ENCODE results near the gene TSHZ3.

Gene TSHZ3

DNA sequence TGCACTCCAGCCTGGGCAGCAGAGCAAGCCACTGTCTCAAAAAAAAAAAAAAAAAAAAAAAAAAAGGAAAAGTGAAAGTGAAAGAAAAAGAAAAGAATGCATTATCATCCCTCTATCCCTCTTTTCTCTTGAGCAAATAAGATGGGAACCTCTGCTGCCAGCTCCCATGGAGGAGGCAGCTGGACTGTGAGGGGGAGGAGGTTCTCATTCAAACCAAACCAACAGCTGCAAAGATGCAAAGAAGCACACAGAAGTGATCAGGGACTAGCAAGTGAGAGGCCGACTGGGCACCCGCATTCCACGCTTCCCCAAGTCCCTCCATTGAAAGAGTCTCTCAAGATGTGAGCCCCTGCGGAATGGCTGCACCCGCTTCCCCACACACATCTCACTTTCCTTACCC is 63.5 kb downstream of the TSHZ3 start:
- no peak for DNase-seq

DNA sequence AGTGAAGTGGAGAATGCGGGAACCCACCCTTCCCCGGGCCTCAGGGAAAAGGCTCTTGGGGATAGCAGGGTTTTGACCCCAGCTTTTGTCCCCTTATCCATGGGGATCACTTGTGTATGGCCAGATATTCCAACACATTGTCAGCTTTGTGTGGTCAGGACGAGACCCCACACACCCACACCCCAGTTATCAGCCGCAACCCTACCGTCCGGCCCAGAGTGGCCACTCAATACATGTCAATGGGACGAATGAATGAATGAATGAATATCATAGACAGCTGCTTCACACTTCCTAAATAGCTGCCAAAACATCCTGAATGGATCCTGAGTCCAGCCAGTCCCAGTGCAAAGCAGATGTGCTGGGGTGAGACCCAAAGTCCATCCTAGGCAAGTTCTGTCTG is 64.6 kb downstream of the TSHZ3 start:
- no peak for DNase-seq

- no peak for DNase-seq
These were observed 65.5 kb downstream of the TSHZ3 start for GRCh38 chr19:31283701-31284100.

DNA sequence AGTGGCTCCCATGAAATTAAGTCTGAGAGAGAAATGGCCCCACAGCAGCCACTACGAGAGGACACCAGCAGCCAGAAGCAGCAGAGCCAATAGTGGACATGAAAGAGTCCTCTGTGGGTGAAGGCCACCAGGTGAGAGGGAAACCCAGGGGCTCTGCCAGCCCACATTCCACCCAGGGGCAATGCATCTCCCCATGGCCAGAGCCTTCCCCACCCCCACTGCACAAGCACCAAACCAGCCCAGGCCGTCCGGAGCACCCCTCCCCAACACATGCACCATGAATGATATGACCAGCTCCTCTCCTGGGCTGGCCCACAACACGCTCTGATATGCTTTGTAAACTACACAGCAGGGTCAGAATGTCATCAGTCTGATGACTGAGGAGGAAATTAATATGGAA is 66.9 kb downstream of the TSHZ3 start:
- no peak for DNase-seq

- no peak for DNase-seq
These were observed 68.8 kb downstream of the TSHZ3 start for GRCh38 chr19:31280287-31281006.

DNA sequence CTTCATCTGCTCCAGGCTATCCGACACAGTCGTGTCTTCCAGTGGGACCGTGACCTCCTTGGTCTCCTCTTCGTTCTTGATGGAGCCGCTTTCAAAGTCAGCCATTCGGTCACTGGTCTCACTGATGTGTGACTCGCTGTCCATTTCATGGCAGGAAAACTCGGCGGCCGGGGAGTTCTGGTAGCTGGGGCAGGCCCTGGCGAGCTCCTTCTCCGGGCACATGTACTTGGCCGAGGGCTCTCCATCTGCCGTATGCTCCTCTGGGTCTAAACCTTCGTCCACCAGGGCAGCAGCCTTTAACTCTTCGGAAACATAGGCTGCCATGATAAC is 69.8 kb downstream of the TSHZ3 start:
- DNase-seq = no peak

DNA sequence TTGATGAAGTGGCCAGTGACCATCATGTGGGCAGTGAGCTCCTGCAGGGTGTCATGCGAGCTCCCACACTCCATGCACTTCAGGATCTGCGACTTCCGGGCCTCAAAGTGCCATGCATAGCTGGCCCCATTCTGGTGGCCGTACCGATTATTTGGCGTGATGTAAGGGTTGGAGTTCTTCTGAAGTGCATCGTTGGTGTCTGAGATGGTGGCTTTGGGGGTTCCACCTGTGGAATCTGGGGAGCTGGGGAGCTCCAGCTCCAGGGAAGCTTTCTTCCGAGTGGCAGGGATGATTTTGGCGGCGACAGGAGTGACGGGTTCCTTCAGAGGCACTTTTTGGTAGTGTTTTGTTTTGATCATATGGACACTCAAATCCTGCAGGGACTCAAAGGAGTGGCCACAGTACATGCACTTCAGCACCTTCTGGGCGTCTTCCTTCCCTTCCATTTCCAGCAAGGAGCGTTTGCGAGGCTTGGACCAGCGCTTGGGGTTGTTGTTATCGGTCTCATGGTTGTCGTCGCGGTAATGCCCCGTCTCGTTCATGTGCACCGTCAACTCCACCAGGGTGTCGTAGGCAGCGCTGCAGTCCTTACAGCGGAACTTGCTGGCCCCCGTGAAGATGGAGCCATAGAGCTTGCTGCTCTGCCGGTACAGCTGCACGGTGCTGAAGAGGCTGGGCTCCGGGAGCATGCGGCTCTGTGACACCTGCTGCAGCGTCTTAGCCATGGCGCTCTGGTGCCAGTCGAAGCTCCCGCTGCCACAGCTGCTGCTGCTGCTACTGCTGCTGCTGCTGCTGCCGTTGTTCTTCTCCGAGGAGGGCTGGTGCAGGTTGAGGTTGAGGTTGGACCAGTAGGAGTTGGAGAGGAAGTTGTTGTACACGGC is 70.4 kb downstream of the TSHZ3 start:
- DNase-seq = no peak

DNA sequence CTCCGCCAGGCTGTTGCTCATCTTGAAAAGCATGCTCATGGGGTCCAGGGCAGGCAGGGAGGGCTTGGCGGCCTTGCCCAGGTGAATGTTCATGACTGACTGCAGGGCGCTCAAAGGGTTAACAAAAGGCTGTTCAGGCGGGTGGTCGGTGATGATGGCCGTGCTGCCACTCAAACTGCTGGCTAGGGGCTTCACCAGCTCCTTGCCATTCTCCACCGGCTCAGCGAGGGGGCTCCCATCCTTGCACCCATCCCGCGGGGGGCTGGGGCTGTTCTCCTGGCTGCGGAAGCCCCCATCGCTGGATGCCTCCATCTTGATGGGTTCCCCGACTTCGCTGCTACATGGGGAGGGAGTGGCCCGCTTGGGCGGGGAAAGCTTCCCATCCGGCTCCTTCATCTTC is 71.7 kb downstream of the TSHZ3 start:
- DNase-seq = no peak

GRCh38 chr19:31276831-31277230 is 72.4 kb downstream of the TSHZ3 start:
- no peak for DNase-seq

DNA sequence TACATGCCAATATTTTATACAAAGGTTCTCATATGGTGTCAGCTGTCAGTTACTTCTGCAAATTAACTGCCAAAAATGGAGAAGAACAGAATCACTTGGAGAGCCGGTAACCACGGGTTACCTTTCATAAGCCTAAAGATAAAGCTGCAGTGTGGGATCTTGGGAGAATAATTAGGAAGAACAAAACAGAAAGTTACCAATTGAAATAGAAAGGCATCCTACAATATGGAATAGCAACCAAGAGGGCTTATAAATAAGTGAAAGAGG is 74.2 kb downstream of the TSHZ3 start:
- no peak for DNase-seq

GRCh38 chr19:31274251-31275067 is 74.8 kb downstream of the TSHZ3 start:
- DNase-seq = no peak

- DNase-seq = no peak
These were observed 76.6 kb downstream of the TSHZ3 start for GRCh38 chr19:31272583-31273106.

- no peak for DNase-seq
These were observed 77.8 kb downstream of the TSHZ3 start for GRCh38 chr19:31271306-31271911.

GRCh38 chr19:31270897-31271296 is 78.3 kb downstream of the TSHZ3 start:
- DNase-seq = no peak

DNA sequence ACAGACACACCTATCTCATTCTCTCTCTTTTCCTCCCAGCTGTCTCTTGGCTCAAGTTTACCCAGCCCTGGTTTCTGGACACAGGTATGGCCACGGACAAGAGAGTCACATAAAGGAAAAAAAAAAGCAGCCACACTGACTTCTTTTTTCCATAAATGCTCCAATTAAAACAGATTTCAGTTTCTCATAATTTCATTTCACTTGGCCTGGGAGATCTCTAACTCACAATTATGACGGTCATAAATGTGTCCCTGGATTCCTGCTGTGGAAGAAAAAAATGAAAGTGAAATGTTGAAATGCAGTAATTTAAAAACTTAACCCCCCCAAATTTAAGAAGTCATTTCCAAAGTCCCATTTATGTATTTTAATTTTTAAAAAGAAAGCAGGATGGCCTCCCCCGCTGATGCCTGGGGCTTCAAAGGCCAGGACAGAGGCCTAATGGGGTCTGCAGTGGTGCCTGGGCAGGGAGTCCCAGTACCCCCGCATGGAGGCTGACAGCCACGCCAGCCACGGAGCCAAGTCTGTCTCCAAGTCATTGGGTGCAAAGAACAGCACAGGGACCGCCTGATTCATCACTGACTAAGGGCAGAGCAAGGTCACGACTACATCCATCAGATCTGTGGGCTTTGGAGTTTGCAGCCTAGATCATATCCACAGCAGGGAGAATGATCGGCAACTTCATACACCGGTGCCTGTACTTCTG is 79.7 kb downstream of the TSHZ3 start:
- no peak for DNase-seq

DNA sequence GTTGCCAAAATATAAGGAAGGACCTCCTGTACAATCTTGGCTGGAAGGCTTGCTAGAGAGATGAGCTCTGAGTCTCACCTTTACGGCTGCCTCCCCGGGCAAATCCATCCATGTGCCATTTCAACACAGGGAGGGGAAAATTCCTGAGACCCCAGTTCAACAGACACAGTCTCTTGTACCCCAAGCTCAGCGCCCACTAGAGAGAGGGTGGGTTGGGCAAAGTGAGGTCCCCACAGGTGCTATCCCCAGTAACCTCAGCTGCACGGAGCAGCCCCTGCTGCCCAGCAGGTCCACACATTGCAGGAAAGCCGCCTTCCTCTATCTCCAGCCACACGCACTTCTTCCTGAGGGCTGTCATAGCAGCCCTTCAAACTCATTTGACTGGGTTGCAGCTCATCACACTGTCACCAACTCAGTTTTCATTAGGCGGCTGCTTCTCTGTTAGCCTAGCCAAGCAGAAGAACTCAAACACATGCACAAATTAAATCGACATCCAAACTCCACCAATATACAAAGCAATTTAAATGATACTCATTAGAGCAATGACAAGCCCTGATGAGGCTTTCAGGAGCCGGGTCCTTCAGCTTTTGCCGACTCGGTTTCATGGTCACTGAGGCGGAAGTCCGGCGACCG is 80.4 kb downstream of the TSHZ3 start:
- no peak for DNase-seq

- DNase-seq = no peak
These were observed 82.5 kb downstream of the TSHZ3 start for GRCh38 chr19:31266731-31267130.

DNA sequence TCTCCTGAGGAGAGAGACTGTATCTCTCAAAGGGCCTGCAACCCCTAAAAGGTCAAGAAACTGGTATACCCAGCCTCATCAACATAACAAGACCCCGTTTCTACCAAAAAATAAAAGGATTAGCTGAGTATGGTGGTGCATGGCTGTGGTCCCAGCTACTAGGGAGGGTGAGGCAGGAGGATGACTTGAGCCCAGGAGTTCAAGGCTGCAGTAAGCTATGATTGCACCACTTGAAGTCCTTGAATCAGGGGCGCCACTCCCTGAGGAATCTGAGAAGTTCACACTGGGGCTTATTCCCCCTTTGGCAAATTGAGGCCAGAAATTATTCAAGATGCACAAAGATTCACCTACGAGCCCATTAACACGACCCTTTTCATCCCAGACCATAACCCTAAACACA is 83.0 kb downstream of the TSHZ3 start:
- no peak for DNase-seq

DNA sequence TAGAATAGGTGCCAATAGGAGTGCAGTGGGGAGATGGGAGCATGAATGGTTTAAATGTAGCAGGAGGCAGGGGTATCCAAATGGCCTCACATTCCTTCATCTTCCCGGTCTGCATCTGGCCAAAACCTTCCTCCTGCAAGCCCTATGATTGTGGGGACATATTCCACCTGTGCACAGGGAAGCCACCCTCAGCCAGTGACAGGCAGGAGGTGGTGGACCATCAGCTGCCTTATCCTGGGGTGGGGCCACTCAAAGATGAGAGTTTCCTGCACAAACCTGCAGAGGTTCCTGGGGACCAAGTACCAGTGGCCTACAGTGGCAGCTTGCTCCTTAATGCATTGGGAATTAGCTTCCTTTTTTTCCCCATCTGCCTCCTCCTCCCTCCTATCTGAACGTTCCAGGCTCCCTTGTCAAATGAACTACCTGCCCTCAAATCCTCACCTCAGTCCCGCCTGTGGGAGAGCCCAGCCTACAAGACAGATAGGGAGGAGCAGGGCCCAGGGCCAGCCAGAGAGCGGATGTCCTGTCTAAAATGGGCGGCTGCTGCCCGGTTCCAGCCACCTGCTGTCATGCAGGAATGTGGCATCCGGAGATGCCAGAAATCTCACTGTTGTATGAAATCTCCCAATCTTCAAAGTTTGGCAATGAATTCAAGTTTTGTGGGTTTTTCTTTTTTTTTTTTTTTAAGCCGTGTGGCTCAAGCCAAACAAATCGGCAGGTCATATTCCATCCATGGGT is 85.0 kb downstream of the TSHZ3 start:
- no peak for DNase-seq

- no peak for DNase-seq
These were observed 85.9 kb downstream of the TSHZ3 start for GRCh38 chr19:31263328-31263727.

- DNase-seq = no peak
These were observed 86.5 kb downstream of the TSHZ3 start for GRCh38 chr19:31262725-31263191.

Data from T1000 (cell line).